PC-9 (cell line): ENCODE data around the gene NMNAT2.

Experiments used
- CTCF ChIP-seq: fragments of 200-600 bp; sonication (generic); conservative IDR thresholded peaks from 2 replicates; pipeline ENCODE4 v1.6.1; 2017; ENCODE audit warnings: mixed run types, antibody characterized with exemption, mild to moderate bottlenecking, moderate library complexity
- EZH2 ChIP-seq: fragments of 200-600 bp; sonication (generic); IDR thresholded peaks from 2 replicates; pipeline ENCODE4 v1.8.0; 2017; ENCODE audit warnings: antibody characterized with exemption, low read depth

GRCh38 chr1:183372586-183373230 is 45.5 kb downstream of the NMNAT2 start:
- TF ChIP-seq CTCF (no peak), EZH2 (no peak)
